H1 (cell line): ENCODE data around the gene MMP25.
A peak's percentile ranks its signal among the peaks of the same experiment; 100 is the strongest.

Experiments
- ATF3 ChIP-seq: IDR thresholded peaks from 2 replicates; pipeline ENCODE4 v1.6.1; 2011; ENCODE audit warnings: low read depth, mild to moderate bottlenecking, low read length; ENCODE audit not compliant: insufficient read depth
- BRCA1 ChIP-seq: IDR thresholded peaks from 2 replicates; pipeline ENCODE4 v1.6.1; 2012; ENCODE audit warnings: low read depth, low read length, improper control_type of control experiment
- CTCF ChIP-seq, 3 experiments: IDR thresholded peaks; 1 replicate in 2 of 3; 2 replicates in 1 of 3; pipeline versions ENCODE4 v1.5.1 to v1.6.1; 2011; ENCODE audit warnings: low read length in 3 of 3, mild to moderate bottlenecking in 3 of 3, inconsistent platforms in 2 of 3, low read depth in 1 of 3, moderate library complexity in 1 of 3; ENCODE audit not compliant: insufficient read depth in 1 of 3; ENCODE audit errors: control extremely low read depth in 1 of 3
- EZH2 ChIP-seq: fragments of 200-600 bp; sonication (generic); IDR thresholded peaks from 2 replicates; pipeline ENCODE4 v1.7.1; 2012; ENCODE audit warnings: low read depth, mild to moderate bottlenecking, moderate library complexity, low read length, inconsistent platforms; ENCODE audit not compliant: severe bottlenecking
- POLR2A ChIP-seq, 2 experiments: IDR thresholded peaks; 1 replicate in 1 of 2; 2 replicates in 1 of 2; pipeline ENCODE4 v1.6.1; 2011; ENCODE audit warnings: low read depth in 2 of 2, low read length in 2 of 2, mild to moderate bottlenecking in 2 of 2; ENCODE audit errors: control extremely low read depth in 1 of 2
- POLR2AphosphoS5 ChIP-seq: IDR thresholded peaks from 2 replicates; pipeline ENCODE4 v1.6.1; 2011; ENCODE audit warnings: low read depth, low read length
- SIN3A ChIP-seq, 2 experiments: IDR thresholded peaks in 1 of 2; conservative IDR thresholded peaks in 1 of 2; 2 replicates each; pipeline ENCODE4 v1.6.1; 2011 to 2012; ENCODE audit warnings: low read length in 2 of 2, improper control_type of control experiment in 1 of 2, low read depth in 1 of 2, mild to moderate bottlenecking in 1 of 2
- SIX5 ChIP-seq: IDR thresholded peaks from 2 replicates; pipeline ENCODE4 v1.6.1; 2011; ENCODE audit warnings: mild to moderate bottlenecking, low read depth, low read length
- SUZ12 ChIP-seq: fragments of 200-600 bp; sonication (generic); IDR thresholded peaks from 2 replicates; pipeline ENCODE4 v1.6.1; 2012; ENCODE audit warnings: mild to moderate bottlenecking, inconsistent platforms, low read length, moderate library complexity, mixed read lengths
- TAF1 ChIP-seq: IDR thresholded peaks from 2 replicates; pipeline ENCODE4 v1.6.1; 2011; ENCODE audit warnings: mild to moderate bottlenecking, low read depth, low read length
- TCF12 ChIP-seq: IDR thresholded peaks from 2 replicates; pipeline ENCODE4 v1.6.1; 2011; ENCODE audit warnings: low read depth, mild to moderate bottlenecking, low read length
- YY1 ChIP-seq: IDR thresholded peaks from 2 replicates; pipeline ENCODE4 v1.6.1; 2011; ENCODE audit warnings: low read depth, mild to moderate bottlenecking, low read length
- TF ChIP-seq, protein P1 (sequence below): fragments of 300-600 bp; sonication (generic); IDR thresholded peaks from 2 replicates; pipeline ENCODE4 v1.7.1; 2012; ENCODE audit warnings: low read length, moderate library complexity, mild to moderate bottlenecking, inconsistent platforms; ENCODE audit not compliant: insufficient replicate concordance

GRCh38 chr16:3017794-3018506 is 28.4 kb upstream of the MMP25 start, which contains the start of gene CLDN6:
- peak; percentile 97 for TF ChIP-seq TAF1
- TF ChIP-seq CTCF (IDR thresholded peaks at IDR 0.05; ENCODE audit: control extremely low read depth in 1 of 3, insufficient read depth in 1 of 3, low read depth in 1 of 3, low read length in 3 of 3), result peak; percentile 85 to 94 (median 92)
- TF ChIP-seq TCF12, result peak; percentile 73; the same call in 1 of the 2 replicates
- peak; percentile 61 to 77; a peak in 2 of 4 replicates for TF ChIP-seq SIN3A (conservative IDR thresholded peaks at IDR 0.05 in 1 of 2, IDR thresholded peaks at IDR 0.05 in 1 of 2; ENCODE audit: low read depth in 1 of 2, low read length in 2 of 2)
- no peak for TF ChIP-seq ATF3
- TF ChIP-seq, protein P1, sequence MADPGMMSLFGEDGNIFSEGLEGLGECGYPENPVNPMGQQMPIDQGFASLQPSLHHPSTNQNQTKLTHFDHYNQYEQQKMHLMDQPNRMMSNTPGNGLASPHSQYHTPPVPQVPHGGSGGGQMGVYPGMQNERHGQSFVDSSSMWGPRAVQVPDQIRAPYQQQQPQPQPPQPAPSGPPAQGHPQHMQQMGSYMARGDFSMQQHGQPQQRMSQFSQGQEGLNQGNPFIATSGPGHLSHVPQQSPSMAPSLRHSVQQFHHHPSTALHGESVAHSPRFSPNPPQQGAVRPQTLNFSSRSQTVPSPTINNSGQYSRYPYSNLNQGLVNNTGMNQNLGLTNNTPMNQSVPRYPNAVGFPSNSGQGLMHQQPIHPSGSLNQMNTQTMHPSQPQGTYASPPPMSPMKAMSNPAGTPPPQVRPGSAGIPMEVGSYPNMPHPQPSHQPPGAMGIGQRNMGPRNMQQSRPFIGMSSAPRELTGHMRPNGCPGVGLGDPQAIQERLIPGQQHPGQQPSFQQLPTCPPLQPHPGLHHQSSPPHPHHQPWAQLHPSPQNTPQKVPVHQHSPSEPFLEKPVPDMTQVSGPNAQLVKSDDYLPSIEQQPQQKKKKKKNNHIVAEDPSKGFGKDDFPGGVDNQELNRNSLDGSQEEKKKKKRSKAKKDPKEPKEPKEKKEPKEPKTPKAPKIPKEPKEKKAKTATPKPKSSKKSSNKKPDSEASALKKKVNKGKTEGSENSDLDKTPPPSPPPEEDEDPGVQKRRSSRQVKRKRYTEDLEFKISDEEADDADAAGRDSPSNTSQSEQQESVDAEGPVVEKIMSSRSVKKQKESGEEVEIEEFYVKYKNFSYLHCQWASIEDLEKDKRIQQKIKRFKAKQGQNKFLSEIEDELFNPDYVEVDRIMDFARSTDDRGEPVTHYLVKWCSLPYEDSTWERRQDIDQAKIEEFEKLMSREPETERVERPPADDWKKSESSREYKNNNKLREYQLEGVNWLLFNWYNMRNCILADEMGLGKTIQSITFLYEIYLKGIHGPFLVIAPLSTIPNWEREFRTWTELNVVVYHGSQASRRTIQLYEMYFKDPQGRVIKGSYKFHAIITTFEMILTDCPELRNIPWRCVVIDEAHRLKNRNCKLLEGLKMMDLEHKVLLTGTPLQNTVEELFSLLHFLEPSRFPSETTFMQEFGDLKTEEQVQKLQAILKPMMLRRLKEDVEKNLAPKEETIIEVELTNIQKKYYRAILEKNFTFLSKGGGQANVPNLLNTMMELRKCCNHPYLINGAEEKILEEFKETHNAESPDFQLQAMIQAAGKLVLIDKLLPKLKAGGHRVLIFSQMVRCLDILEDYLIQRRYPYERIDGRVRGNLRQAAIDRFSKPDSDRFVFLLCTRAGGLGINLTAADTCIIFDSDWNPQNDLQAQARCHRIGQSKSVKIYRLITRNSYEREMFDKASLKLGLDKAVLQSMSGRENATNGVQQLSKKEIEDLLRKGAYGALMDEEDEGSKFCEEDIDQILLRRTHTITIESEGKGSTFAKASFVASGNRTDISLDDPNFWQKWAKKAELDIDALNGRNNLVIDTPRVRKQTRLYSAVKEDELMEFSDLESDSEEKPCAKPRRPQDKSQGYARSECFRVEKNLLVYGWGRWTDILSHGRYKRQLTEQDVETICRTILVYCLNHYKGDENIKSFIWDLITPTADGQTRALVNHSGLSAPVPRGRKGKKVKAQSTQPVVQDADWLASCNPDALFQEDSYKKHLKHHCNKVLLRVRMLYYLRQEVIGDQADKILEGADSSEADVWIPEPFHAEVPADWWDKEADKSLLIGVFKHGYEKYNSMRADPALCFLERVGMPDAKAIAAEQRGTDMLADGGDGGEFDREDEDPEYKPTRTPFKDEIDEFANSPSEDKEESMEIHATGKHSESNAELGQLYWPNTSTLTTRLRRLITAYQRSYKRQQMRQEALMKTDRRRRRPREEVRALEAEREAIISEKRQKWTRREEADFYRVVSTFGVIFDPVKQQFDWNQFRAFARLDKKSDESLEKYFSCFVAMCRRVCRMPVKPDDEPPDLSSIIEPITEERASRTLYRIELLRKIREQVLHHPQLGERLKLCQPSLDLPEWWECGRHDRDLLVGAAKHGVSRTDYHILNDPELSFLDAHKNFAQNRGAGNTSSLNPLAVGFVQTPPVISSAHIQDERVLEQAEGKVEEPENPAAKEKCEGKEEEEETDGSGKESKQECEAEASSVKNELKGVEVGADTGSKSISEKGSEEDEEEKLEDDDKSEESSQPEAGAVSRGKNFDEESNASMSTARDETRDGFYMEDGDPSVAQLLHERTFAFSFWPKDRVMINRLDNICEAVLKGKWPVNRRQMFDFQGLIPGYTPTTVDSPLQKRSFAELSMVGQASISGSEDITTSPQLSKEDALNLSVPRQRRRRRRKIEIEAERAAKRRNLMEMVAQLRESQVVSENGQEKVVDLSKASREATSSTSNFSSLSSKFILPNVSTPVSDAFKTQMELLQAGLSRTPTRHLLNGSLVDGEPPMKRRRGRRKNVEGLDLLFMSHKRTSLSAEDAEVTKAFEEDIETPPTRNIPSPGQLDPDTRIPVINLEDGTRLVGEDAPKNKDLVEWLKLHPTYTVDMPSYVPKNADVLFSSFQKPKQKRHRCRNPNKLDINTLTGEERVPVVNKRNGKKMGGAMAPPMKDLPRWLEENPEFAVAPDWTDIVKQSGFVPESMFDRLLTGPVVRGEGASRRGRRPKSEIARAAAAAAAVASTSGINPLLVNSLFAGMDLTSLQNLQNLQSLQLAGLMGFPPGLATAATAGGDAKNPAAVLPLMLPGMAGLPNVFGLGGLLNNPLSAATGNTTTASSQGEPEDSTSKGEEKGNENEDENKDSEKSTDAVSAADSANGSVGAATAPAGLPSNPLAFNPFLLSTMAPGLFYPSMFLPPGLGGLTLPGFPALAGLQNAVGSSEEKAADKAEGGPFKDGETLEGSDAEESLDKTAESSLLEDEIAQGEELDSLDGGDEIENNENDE, result no peak
- no peak for TF ChIP-seq YY1
- TF ChIP-seq POLR2A (IDR thresholded peaks at IDR 0.05; ENCODE audit: control extremely low read depth in 1 of 2, low read depth in 2 of 2, low read length in 2 of 2), result peak; percentile 98 to 99
- TF ChIP-seq EZH2, result no peak
- peak; percentile 98 for TF ChIP-seq POLR2AphosphoS5
- TF ChIP-seq BRCA1, result no peak
- TF ChIP-seq SUZ12, result no peak
- no peak for TF ChIP-seq SIX5
